Lung (tissue), 12 donors: Measurements from ENCODE around the gene ADGRV1. TPM values are rescaled to one million over a fixed set of nuclear protein-coding genes. Genes with fewer than 3 reads are reported as not detected.

Experiments
- ATAC-seq: fragments of 200-7000 bp; cut with Tn5 transposase; one replicate; pipeline ENCODE4 v1.9.1; 2020; ENCODE audit warnings: moderate number of reproducible peaks; ENCODE audit not compliant: insufficient read depth, low FRiP score
- DNase-seq, 3 donors: peaks; one replicate each; pipeline ENCODE4 v3.0.0-alpha.2; 2013 to 2017
- H3K27ac ChIP-seq, 2 donors: one replicate each; pipeline ENCODE4 v1.5.1; 2013; ENCODE audit warnings: mild to moderate bottlenecking in 2 of 2, moderate library complexity in 2 of 2, control low read depth in 1 of 2, inconsistent platforms in 1 of 2, low read depth in 1 of 2, low read length in 1 of 2
- H3K27me3 ChIP-seq, 3 donors: one replicate each; pipeline ENCODE4 v1.5.1; 2013; ENCODE audit warnings: low read length in 2 of 3; ENCODE audit not compliant: control insufficient read depth in 3 of 3, insufficient read depth in 3 of 3
- H3K36me3 ChIP-seq, 4 donors: one replicate each; pipeline ENCODE4 v1.5.1; 2013; ENCODE audit warnings: low read length in 4 of 4, mild to moderate bottlenecking in 1 of 4, moderate library complexity in 1 of 4; ENCODE audit not compliant: control insufficient read depth in 4 of 4, insufficient read depth in 4 of 4
- H3K4me1 ChIP-seq, 5 donors: one replicate each; pipeline ENCODE4 v1.5.1; 2013; ENCODE audit warnings: low read length in 5 of 5, mild to moderate bottlenecking in 2 of 5, moderate library complexity in 1 of 5; ENCODE audit not compliant: control insufficient read depth in 5 of 5, insufficient read depth in 5 of 5
- H3K4me3 ChIP-seq: one replicate; pipeline ENCODE4 v1.5.1; 2013; ENCODE audit warnings: mild to moderate bottlenecking, control low read depth, moderate library complexity
- H3K9ac ChIP-seq, 2 donors: one replicate each; pipeline ENCODE4 v1.5.1; 2013; ENCODE audit warnings: low read length in 2 of 2, control low read depth in 1 of 2; ENCODE audit not compliant: insufficient read depth in 1 of 2
- H3K9me3 ChIP-seq, 4 donors: one replicate each; pipeline ENCODE4 v1.5.1; 2013; ENCODE audit warnings: low read length in 3 of 4, mild to moderate bottlenecking in 1 of 4, moderate library complexity in 1 of 4; ENCODE audit not compliant: control insufficient read depth in 4 of 4, insufficient read depth in 3 of 4
- WGBS, 2 donors: extraction: QIAGEN DNeasy Blood & Tissue Kit; methylation state at CpG; one replicate each; pipeline ENCODE4 v1.1.7; 2013; 5-methylcytosine and 5-hydroxymethylcytosine counted together
- polyA plus RNA-seq, 2 donors: library from polyadenylated mRNA; stranded (reverse); fragments of 200-250 nt; gene quantifications; one replicate each; pipeline ENCODE4 v1.2.1, GENCODE V29; 2013
- total RNA-seq, 2 donors: library from RNA; depleted of rRNA in 1 of 2; stranded (reverse); fragments of >200 nt in 1 of 2; gene quantifications; one replicate each; pipeline ENCODE4 v1.2.1, GENCODE V29; 2014 to 2021
- TF ChIP-seq, protein P1 (sequence below): IDR thresholded peaks from 2 replicates; pipeline ENCODE4 v1.5.1; 2012; ENCODE audit warnings: mild to moderate bottlenecking; ENCODE audit errors: control extremely low read depth, extremely low read depth
- donor health status: control.
- donor health status: control.
- donor health status: Bipolar disorder and iron deficiency.
- donor health status: healthy.
- donor health status: DM: yes; HTN: yes; CAD: no.

ADGRV1 gene
- total and polyA plus RNA-seq, 4 donors, result 3.6 to 66.2 (median 28.2) TPM

- Histone ChIP-seq H3K27ac (no peak overlapping the region), H3K36me3 (no peaks in the 10 kb centered on the region), H3K9me3 (no peaks in the 10 kb centered on the region), H3K27me3 (no peaks in the 10 kb centered on the region), H3K9ac (no peak overlapping the region), H3K4me3 (no peak overlapping the region), H3K4me1 (no peaks in the 10 kb centered on the region)
- WGBS, 2 donors, result 90 to 100% methylated on average over 2 of the region's 2 CpGs
- ATAC-seq (no peak), DNase-seq (no peak)
- TF ChIP-seq, protein P1, sequence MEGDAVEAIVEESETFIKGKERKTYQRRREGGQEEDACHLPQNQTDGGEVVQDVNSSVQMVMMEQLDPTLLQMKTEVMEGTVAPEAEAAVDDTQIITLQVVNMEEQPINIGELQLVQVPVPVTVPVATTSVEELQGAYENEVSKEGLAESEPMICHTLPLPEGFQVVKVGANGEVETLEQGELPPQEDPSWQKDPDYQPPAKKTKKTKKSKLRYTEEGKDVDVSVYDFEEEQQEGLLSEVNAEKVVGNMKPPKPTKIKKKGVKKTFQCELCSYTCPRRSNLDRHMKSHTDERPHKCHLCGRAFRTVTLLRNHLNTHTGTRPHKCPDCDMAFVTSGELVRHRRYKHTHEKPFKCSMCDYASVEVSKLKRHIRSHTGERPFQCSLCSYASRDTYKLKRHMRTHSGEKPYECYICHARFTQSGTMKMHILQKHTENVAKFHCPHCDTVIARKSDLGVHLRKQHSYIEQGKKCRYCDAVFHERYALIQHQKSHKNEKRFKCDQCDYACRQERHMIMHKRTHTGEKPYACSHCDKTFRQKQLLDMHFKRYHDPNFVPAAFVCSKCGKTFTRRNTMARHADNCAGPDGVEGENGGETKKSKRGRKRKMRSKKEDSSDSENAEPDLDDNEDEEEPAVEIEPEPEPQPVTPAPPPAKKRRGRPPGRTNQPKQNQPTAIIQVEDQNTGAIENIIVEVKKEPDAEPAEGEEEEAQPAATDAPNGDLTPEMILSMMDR, result no peak
Measured at GRCh38 chr5:91206734-91207133, 648.1 kb downstream of the ADGRV1 start.

- Histone ChIP-seq H3K9me3 (no peaks in the 10 kb centered on the region), H3K36me3 (no peaks in the 10 kb centered on the region), H3K27ac (no peak overlapping the region), H3K9ac (no peak overlapping the region), H3K27me3 (no peaks in the 10 kb centered on the region), H3K4me1 (no peaks in the 10 kb centered on the region), H3K4me3 (no peak overlapping the region)
- 94 to 96% methylated on average over 3 of the region's 3 CpGs for WGBS, 2 donors
- TF ChIP-seq, protein P1, result no peak
- no peak for DNase-seq
- no peak for ATAC-seq
Measured at GRCh38 chr5:91207248-91207647, 648.7 kb downstream of the ADGRV1 start.

GRCh38 chr5:91211997-91212713 lies 653.6 kb downstream of the ADGRV1 start:
- Histone ChIP-seq H3K4me3 (no peak overlapping the region), H3K36me3 (no peaks in the 10 kb centered on the region), H3K9ac (no peak overlapping the region), H3K27ac (no peak overlapping the region), H3K4me1 (no peaks in the 10 kb centered on the region), H3K27me3 (no peaks in the 10 kb centered on the region), H3K9me3 (no peaks in the 10 kb centered on the region)
- TF ChIP-seq, protein P1, result no peak
- ATAC-seq (peak; percentile 64), DNase-seq (no peak)
- 55 to 65% methylated on average over 6 of the region's 6 CpGs for WGBS, 2 donors

GRCh38 chr5:91212714-91213092 lies 654.1 kb downstream of the ADGRV1 start:
- TF ChIP-seq, protein P1, result no peak
- H3K4me1 ChIP-seq, result no peaks in the 10 kb centered on the region
- no peaks in the 10 kb centered on the region for H3K9me3 ChIP-seq
- H3K27me3 ChIP-seq, result no peaks in the 10 kb centered on the region
- H3K36me3 ChIP-seq, result no peaks in the 10 kb centered on the region
- WGBS, 2 donors, result 74 to 83% methylated on average over 1 of the region's 1 CpG
- no peak overlapping the region for H3K27ac ChIP-seq
- no peak overlapping the region for H3K9ac ChIP-seq
- ATAC-seq (peak; percentile 20), DNase-seq (peak in 1 of 3 donors; percentile 32)
- no peak overlapping the region for H3K4me3 ChIP-seq
